Adrenal gland (tissue), 5 donors: ENCODE results near the gene TXLNG.

ENCODE experiments used
- CTCF ChIP-seq, 6 experiments: fragments of 450-650 bp in 4 of 6; fragments of 200-600 bp in 2 of 6; sonication (generic) in 1 of 6; IDR thresholded peaks; 1 replicate in 5 of 6; 2 replicates in 1 of 6; pipeline versions ENCODE4 v1.5.1 to v1.8.0; 2016 to 2021; ENCODE audit warnings: antibody characterized with exemption in 6 of 6, mild to moderate bottlenecking in 2 of 6, moderate library complexity in 1 of 6
- POLR2A ChIP-seq, 2 donors: fragments of 450-650 bp; IDR thresholded peaks; one replicate each; pipeline ENCODE4 v1.6.1; 2017; ENCODE audit warnings: antibody characterized with exemption in 2 of 2, mild to moderate bottlenecking in 2 of 2, moderate library complexity in 1 of 2
- donor health status: DM: no; HTN: no; CAD: no.

DNA sequence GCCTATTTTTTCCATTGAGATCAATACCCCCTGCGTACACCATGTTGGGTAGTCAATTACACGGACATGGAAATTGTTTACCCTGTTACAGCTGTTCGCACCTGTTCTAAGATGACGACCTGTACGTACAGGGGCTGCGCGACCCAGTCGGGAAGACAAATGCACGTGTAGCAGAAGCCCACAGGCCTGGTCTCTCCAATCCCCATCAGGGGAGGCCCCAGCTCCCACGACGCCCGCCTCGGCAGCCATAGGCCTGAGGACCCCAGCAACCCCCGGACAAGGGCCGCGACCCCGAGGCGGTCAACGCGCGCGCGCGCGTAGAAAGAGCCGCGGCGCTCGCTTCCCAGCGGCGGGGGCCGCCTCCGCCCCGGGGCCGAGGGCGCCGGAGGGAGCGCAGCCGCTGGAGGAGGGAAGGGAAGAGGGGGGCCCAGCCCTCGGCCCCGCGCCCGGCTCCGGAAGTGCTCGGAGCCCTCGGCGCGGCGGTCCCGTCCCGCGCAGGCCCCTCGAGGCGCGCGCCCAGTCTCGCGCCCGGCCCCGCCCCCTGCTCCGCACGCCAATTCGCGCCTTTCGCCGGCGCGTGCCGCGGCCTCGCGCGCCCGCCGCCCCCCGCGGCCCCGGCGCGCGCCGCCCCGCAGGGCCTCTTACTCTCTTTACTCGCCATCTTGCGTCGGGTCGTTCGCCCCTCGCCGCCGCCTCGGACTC lies 83.3 kb downstream of the TXLNG start:
- no peak for TF ChIP-seq CTCF (IDR thresholded peaks at IDR 0.05)
- TF ChIP-seq POLR2A (IDR thresholded peaks at IDR 0.05): no peak
